Spinal cord (tissue), 10 donors: ENCODE data around the gene ZFAND6. TPM values are rescaled to one million over a fixed set of nuclear protein-coding genes. Genes with fewer than 3 reads are reported as not detected.
"Not testable (repeated sequence)": the region's sequence is repeated elsewhere in the genome, so short reads cannot be mapped to it uniquely, and the experiment has no call there.

Source experiments
- DNase-seq, 6 donors: peaks; one replicate each; pipeline versions ENCODE4 v3.0.0 to v3.0.0-alpha.2; 2013 to 2015; ENCODE audit warnings: low spot score in 6 of 6, low read depth in 4 of 6
- H3K27ac ChIP-seq: one replicate; pipeline ENCODE4 v1.5.1; 2013; ENCODE audit warnings: low read depth, low read length, control low read depth
- H3K27me3 ChIP-seq: one replicate; pipeline ENCODE4 v1.6.1; 2013; ENCODE audit warnings: low read length; ENCODE audit not compliant: control insufficient read depth, insufficient read depth
- H3K36me3 ChIP-seq: one replicate; pipeline ENCODE4 v1.6.1; 2013; ENCODE audit warnings: low read length; ENCODE audit not compliant: control insufficient read depth, insufficient read depth
- H3K4me1 ChIP-seq: one replicate; pipeline ENCODE4 v1.6.1; 2013; ENCODE audit warnings: low read length; ENCODE audit not compliant: control insufficient read depth, insufficient read depth
- H3K4me3 ChIP-seq: one replicate; pipeline ENCODE4 v1.5.1; 2013; ENCODE audit warnings: low read depth, low read length, control low read depth
- H3K9me3 ChIP-seq: one replicate; pipeline ENCODE4 v1.6.1; 2013; ENCODE audit warnings: low read length; ENCODE audit not compliant: control insufficient read depth, insufficient read depth
- WGBS: methylation state at CpG from one replicate; pipeline ENCODE4 v1.1.5; 2013; ENCODE audit warnings: missing lambda C conversion rate; ENCODE audit not compliant: insufficient coverage; 5-methylcytosine and 5-hydroxymethylcytosine counted together
- long read RNA-seq, 4 donors: transcript quantifications; one replicate each; lab custom pipeline, GENCODE V29; 2026
- polyA plus RNA-seq, 2 donors: library from polyadenylated mRNA; unstranded; fragments of 120-200 nt; gene quantifications; one replicate each; pipeline ENCODE4 v1.2.1, GENCODE V29; 2013; ENCODE audit not compliant: insufficient read length in 2 of 2
- total RNA-seq, 2 donors: library from RNA; depleted of rRNA in 1 of 2; stranded (reverse); fragments of 120-200 nt in 1 of 2; fragments of >200 nt in 1 of 2; gene quantifications; one replicate each; pipeline versions ENCODE4 v1.2.3 to v1.2.4, GENCODE V29; 2013 to 2014
- donor health status: healthy.

ZFAND6 gene
- total RNA-seq (100 to 1,000 TPM; 102 to 196 TPM), polyA plus RNA-seq (100 to 1,000 TPM; 121 to 135 TPM)
- long read RNA-seq, donor 1, transcript ZFAND6-220 (6 exons, 891 nt) = major isoform, 26 of 39 reads
- long read RNA-seq, donor 1, transcript ZFAND6-213 (6 exons, 1,446 nt) = minor isoform, 8 of 39 reads
- long read RNA-seq, donor 1, partial matches to known transcripts = 0 of 39 reads
- long read RNA-seq, donor 1, other reads (novel, unspliced or antisense) = 0 of 39 reads
- long read RNA-seq, donor 2, transcript ZFAND6-220 (6 exons, 891 nt) = major isoform, 6 of 18 reads
- long read RNA-seq, donor 2, partial matches to known transcripts = 5 of 18 reads
- long read RNA-seq, donor 2, other reads (novel, unspliced or antisense) = 0 of 18 reads
- long read RNA-seq, donor 3, transcript ZFAND6-220 (6 exons, 891 nt) = major isoform, 11 of 45 reads
- long read RNA-seq, donor 3, partial matches to known transcripts = 30 of 45 reads
- long read RNA-seq, donor 3, other reads (novel, unspliced or antisense) = 0 of 45 reads
- long read RNA-seq, donor 4, transcript ZFAND6-220 (6 exons, 891 nt) = major isoform, 31 of 266 reads
- long read RNA-seq, donor 4, transcript ZFAND6-213 (6 exons, 1,446 nt) = minor isoform, 15 of 266 reads
- long read RNA-seq, donor 4, transcript ZFAND6-203 (2 exons, 2,594 nt) = minor isoform, 6 of 266 reads
- long read RNA-seq, donor 4, transcript ZFAND6-212 (7 exons, 1,602 nt) = minor isoform, 8 of 266 reads
- long read RNA-seq, donor 4, partial matches to known transcripts = 202 of 266 reads
- long read RNA-seq, donor 4, other reads (novel, unspliced or antisense) = 0 of 266 reads

GRCh38 chr15:80058851-80059785 lies at the start of gene ZFAND6:
TSS of gene ZFAND6 (plus strand) at chr15:80059676. CDS start at chr15:80120345, 60,669 bp downstream.
- WGBS = under 1% methylated on average over 72 of the region's 74 CpGs
- no peaks in the 10 kb centered on the region for H3K9me3 ChIP-seq
- H3K4me1 ChIP-seq = peaks cover 11% of the 10 kb centered on the region
- peak within 1 kb of the TSS; percentile 71 for H3K4me3 ChIP-seq
- peak; percentile 85 to 98 (median 94) for DNase-seq
- H3K36me3 ChIP-seq = no peaks in the 10 kb centered on the region
- peak within 1 kb of the TSS; percentile 75 for H3K27ac ChIP-seq
- peaks cover 4% of the 10 kb centered on the region for H3K27me3 ChIP-seq

GRCh38 chr15:80010131-80010673 lies 49.3 kb upstream of the ZFAND6 start:
- no peaks in the 10 kb centered on the region for H3K9me3 ChIP-seq
- no peaks in the 10 kb centered on the region for H3K36me3 ChIP-seq
- 61% methylated on average over 2 of the region's 6 CpGs for WGBS
- H3K4me3 ChIP-seq = no peak overlapping the region
- no peaks in the 10 kb centered on the region for H3K4me1 ChIP-seq
- DNase-seq = peak in 1 of 6 donors; percentile 18
- no peak overlapping the region for H3K27ac ChIP-seq
- no peaks in the 10 kb centered on the region for H3K27me3 ChIP-seq

DNA sequence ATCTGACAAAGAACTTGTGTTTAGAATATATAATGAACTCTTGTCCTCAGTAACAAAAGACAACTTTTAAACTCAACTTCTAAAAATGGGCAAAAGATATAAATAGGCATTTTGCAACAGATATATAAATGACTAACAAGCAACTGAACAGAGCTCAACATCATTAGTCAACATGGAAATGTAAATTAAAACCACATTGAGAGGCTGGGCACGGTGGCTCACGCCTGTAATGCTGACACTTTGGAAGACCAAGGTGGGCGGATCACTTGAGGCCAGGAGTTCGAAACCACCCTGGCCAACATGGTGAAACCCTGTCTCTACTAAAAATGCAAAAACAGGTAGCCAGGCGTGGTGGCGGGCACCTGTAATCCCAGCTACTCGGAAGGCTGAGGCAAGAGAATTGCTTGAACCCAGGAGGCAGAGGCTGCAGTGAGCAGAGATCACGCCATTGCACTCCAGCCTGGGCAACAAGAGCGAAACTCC lies 48.4 kb upstream of the ZFAND6 start:
- H3K27ac ChIP-seq, H3K4me1 ChIP-seq, H3K9me3 ChIP-seq, DNase-seq, H3K27me3 ChIP-seq, H3K4me3 ChIP-seq, H3K36me3 ChIP-seq: not testable (repeated sequence)
- WGBS = 90% methylated on average over 7 of the region's 9 CpGs

GRCh38 chr15:80011596-80011995 lies 47.9 kb upstream of the ZFAND6 start:
- Histone ChIP-seq H3K27ac (no peak overlapping the region), H3K36me3 (no peaks in the 10 kb centered on the region), H3K27me3 (no peaks in the 10 kb centered on the region), H3K4me1 (no peaks in the 10 kb centered on the region), H3K4me3 (no peak overlapping the region), H3K9me3 (no peaks in the 10 kb centered on the region)
- no peak for DNase-seq
- WGBS = no CpG with 5 or more reads among the region's 3 CpGs

- Histone ChIP-seq H3K4me3 (no peak overlapping the region), H3K9me3 (no peaks in the 10 kb centered on the region), H3K27me3 (no peaks in the 10 kb centered on the region), H3K27ac (no peak overlapping the region), H3K4me1 (no peaks in the 10 kb centered on the region), H3K36me3 (no peaks in the 10 kb centered on the region)
- DNase-seq = no peak
- 79% methylated on average over 2 of the region's 6 CpGs for WGBS
Observed at GRCh38 chr15:80012060-80012726, 47.3 kb upstream of the ZFAND6 start.

DNA sequence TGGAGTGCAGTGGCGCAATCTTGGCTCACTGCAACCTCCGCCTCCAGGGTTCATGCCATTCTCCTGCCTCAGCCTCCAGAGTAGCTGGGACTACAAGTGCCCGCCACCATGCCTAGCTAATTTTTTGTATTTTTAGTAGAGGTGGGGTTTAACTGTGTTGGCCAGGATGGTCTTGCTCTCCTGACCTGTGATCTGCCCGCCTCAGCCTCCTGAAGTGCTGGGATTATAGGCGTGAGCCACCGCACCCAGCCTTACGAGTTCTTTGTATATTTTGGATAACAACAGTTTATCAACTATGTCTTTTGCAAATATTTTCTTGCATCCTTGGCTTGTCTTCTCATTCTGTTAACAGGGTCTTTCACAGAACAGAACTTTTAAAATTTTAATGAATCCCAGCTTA lies 45.3 kb upstream of the ZFAND6 start:
- not testable (repeated sequence) for H3K36me3 ChIP-seq, H3K9me3 ChIP-seq, H3K4me3 ChIP-seq, H3K27ac ChIP-seq, H3K27me3 ChIP-seq, DNase-seq, H3K4me1 ChIP-seq
- 100% methylated on average over 4 of the region's 7 CpGs for whole genome bisulfite sequencing

DNA sequence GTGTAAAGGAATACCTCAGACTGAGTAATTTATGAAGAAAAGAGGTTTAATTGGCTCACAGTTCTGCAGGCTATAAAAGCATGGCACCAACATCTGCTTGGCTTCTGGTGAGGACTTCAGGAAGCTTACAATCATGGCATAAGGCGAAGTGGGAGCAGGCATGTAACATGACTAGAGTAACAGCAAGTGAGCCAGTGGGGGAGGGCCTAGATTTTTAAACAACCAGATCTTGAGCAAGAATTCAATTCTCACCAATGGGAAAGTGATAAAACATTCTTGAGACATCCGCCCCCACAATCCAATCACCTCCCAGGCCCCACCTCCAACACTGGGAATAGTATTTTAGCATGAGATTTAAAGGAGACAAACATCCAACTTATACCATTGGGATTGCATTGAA lies 44.3 kb upstream of the ZFAND6 start:
- Histone ChIP-seq H3K27ac (no peak overlapping the region), H3K36me3 (no peaks in the 10 kb centered on the region), H3K9me3 (no peaks in the 10 kb centered on the region), H3K4me1 (no peaks in the 10 kb centered on the region), H3K4me3 (no peak overlapping the region), H3K27me3 (no peaks in the 10 kb centered on the region)
- no peak for DNase-seq
- no CpG with 5 or more reads among the region's 2 CpGs for WGBS

DNA sequence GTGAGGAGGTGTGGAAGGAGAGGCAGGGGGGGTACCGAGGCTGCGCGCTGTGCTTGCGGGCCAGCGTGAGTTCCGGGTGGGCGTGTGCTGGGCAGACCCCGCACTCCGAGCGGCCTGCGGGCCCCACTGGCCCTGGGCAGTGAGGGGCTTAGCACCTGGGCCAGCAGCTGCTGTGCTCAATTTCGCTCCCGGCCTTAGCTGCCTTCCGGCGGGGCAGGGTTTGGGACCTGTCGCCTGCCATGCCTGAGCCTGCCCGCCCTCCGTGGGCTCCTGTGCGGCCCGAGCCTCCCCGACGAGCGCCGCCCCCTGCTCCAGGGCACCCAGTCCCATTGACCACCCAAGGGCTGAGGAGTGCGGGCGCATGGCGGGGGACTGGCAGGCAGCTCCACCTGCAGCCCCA lies 43.0 kb upstream of the ZFAND6 start:
- H3K27me3 ChIP-seq, H3K36me3 ChIP-seq, H3K4me3 ChIP-seq, H3K9me3 ChIP-seq, DNase-seq, H3K27ac ChIP-seq, H3K4me1 ChIP-seq: not testable (repeated sequence)
- 99% methylated on average over 23 of the region's 27 CpGs for WGBS
